Spleen (tissue), 11 donors: ENCODE data around the gene MIA3. TPM values are rescaled to one million over a fixed set of nuclear protein-coding genes. Genes with fewer than 3 reads are reported as not detected.
A peak's percentile ranks its signal among the peaks of the same experiment; 100 is the strongest.
"Not testable (repeated sequence)": the region's sequence is repeated elsewhere in the genome, so short reads cannot be mapped to it uniquely, and the experiment has no call there.

Experiments used
- DNase-seq: peaks from one replicate; pipeline ENCODE4 v3.0.0-alpha.2; 2020
- H3K27ac ChIP-seq, 8 donors: fragments of 200-600 bp; sonication (generic) in 7 of 8; 1 replicate in 4 of 8; 2 replicates in 4 of 8; pipeline versions ENCODE4 v1.5.0 to v1.8.0; 2016 to 2021; ENCODE audit warnings: inconsistent platforms in 4 of 8, mild to moderate bottlenecking in 4 of 8, moderate library complexity in 1 of 8
- H3K27me3 ChIP-seq, 7 donors: fragments of 200-600 bp; sonication (generic) in 6 of 7; replicated peaks in 1 of 7; 1 replicate in 4 of 7; 2 replicates in 3 of 7; pipeline versions ENCODE4 v1.5.0 to v1.8.0; 2016 to 2021; ENCODE audit warnings: inconsistent platforms in 3 of 7, mild to moderate bottlenecking in 1 of 7
- H3K36me3 ChIP-seq, 6 donors: fragments of 200-600 bp; sonication (generic) in 5 of 6; 1 replicate in 4 of 6; 2 replicates in 2 of 6; pipeline versions ENCODE4 v1.5.0 to v1.8.0; 2016 to 2021; ENCODE audit warnings: inconsistent platforms in 2 of 6
- H3K4me1 ChIP-seq, 6 donors: fragments of 200-600 bp; sonication (generic) in 5 of 6; 1 replicate in 3 of 6; 2 replicates in 3 of 6; pipeline versions ENCODE4 v1.5.0 to v1.8.0; 2016 to 2021; ENCODE audit warnings: inconsistent platforms in 3 of 6
- H3K4me3 ChIP-seq, 8 donors: fragments of 200-600 bp; sonication (generic) in 7 of 8; 1 replicate in 4 of 8; 2 replicates in 4 of 8; pipeline versions ENCODE4 v1.5.0 to v1.8.0; 2016 to 2021; ENCODE audit warnings: inconsistent platforms in 4 of 8, mild to moderate bottlenecking in 4 of 8, moderate library complexity in 2 of 8
- H3K9me3 ChIP-seq, 8 donors: fragments of 200-600 bp; sonication (generic) in 7 of 8; 1 replicate in 4 of 8; 2 replicates in 4 of 8; pipeline versions ENCODE4 v1.5.0 to v1.8.0; 2016 to 2021; ENCODE audit warnings: inconsistent platforms in 4 of 8
- CTCF ChIP-seq, 11 experiments: fragments of 200-600 bp in 7 of 11; fragments of 450-650 bp in 4 of 11; sonication (generic) in 4 of 11; IDR thresholded peaks in 8 of 11; conservative IDR thresholded peaks in 3 of 11; 1 replicate in 7 of 11; 2 replicates in 4 of 11; pipeline versions ENCODE4 v1.4.0 to v1.8.0; 2016 to 2021; ENCODE audit warnings: antibody characterized with exemption in 11 of 11, inconsistent platforms in 4 of 11, mild to moderate bottlenecking in 1 of 11
- POLR2A ChIP-seq, 3 donors: fragments of 450-650 bp; IDR thresholded peaks; one replicate each; pipeline ENCODE4 v1.5.1; 2017; ENCODE audit warnings: antibody characterized with exemption in 3 of 3, mild to moderate bottlenecking in 1 of 3
- POLR2AphosphoS5 ChIP-seq, 3 donors: sonication (generic); formaldehyde crosslinking; IDR thresholded peaks; one replicate each; pipeline ENCODE4 v1.5.1; 2017; ENCODE audit warnings: antibody characterized with exemption in 3 of 3
- WGBS, 5 donors: extraction: QIAGEN DNeasy Blood & Tissue Kit in 3 of 5; methylation state at CpG; one replicate each; pipeline versions ENCODE4 v1.1.5 to v1.1.7; 2013 to 2018; 5-methylcytosine and 5-hydroxymethylcytosine counted together
- intact Hi-C: fragments of 100-400 bp; cut with DNase I; formaldehyde crosslinking; loops from one replicate; pipeline ENCODE4 v1.15.0; 2023; ENCODE audit warnings: low total_unique reads
- polyA plus RNA-seq, 3 donors: library from polyadenylated mRNA; stranded (reverse); fragments of 200-250 nt; gene quantifications; one replicate each; pipeline ENCODE4 v1.2.1, GENCODE V29; 2013
- total RNA-seq, 7 donors: library from RNA; depleted of rRNA in 3 of 7; stranded (reverse); fragments of >200 nt in 3 of 7; fragmentation: NEBNext Ultra II Directional in 4 of 7; extraction: Animal tissue kit (Norgen Biotek cat#: 25700) in 4 of 7; gene quantifications; one replicate each; pipeline versions ENCODE4 v1.1.0 to v1.2.1, GENCODE V29; 2016 to 2021
- donor health status: healthy with polysubstance abuse.
- donor health status: DM: no; HTN: no; CAD: no; lungs with moderate emphysema.
- donor health status: DM: no; HTN: no; CAD: no.
- donor health status: Bipolar disorder and iron deficiency.
- donor health status: healthy.
- donor health status: DM: no; HTN: no; CAD: no.
- donor health status: DM: yes; HTN: yes; CAD: no.

The MIA3 gene
- total and polyA plus RNA-seq, 10 donors: 25.4 to 68.8 (median 51.7) TPM

GRCh38 chr1:222663431-222663934 is 45.6 kb downstream of the MIA3 start:
- intact Hi-C loops: loop anchor here (10.0 kb wide), 1 partner anchor 61 kb away; no protein-coding TSS in a partner anchor
- TF ChIP-seq POLR2A (IDR thresholded peaks at IDR 0.05): no peak

GRCh38 chr1:222665964-222666363 is 48.1 kb downstream of the MIA3 start:
- Histone ChIP-seq H3K27me3 (no peaks in the 10 kb centered on the region), H3K9me3 (no peaks in the 10 kb centered on the region), H3K27ac (no peak overlapping the region), H3K4me1 (peaks cover 0 to 4% (median 0%) of the 10 kb centered on the region in 6 donors), H3K36me3 (peaks cover 3 to 88% (median 75%) of the 10 kb centered on the region in 6 donors), H3K4me3 (no peak overlapping the region)
- 89 to 96% (median 92%) methylated on average over 7 of the region's 7 CpGs for WGBS, 5 donors
- no peak for TF ChIP-seq POLR2AphosphoS5 (IDR thresholded peaks at IDR 0.05)
- TF ChIP-seq CTCF (IDR thresholded peaks at IDR 0.05 in 8 of 11, conservative IDR thresholded peaks at IDR 0.05 in 3 of 11): no peak
- TF ChIP-seq POLR2A (IDR thresholded peaks at IDR 0.05): no peak
- intact Hi-C loops: loop anchor here (10.0 kb wide), 1 partner anchor 59 kb away; no protein-coding TSS in a partner anchor
- DNase-seq: no peak

More at GRCh38 chr1:222663431-222663934, 45.6 kb downstream of the MIA3 start:
- no peak for DNase-seq
- H3K9me3 ChIP-seq: no peaks in the 10 kb centered on the region
- no peaks in the 10 kb centered on the region for H3K27me3 ChIP-seq
- peaks cover 0 to 4% (median 0%) of the 10 kb centered on the region in 6 donors for H3K4me1 ChIP-seq
- no peak overlapping the region for H3K27ac ChIP-seq
- WGBS, 5 donors: 92 to 97% (median 96%) methylated on average over 4 of the region's 4 CpGs
- H3K36me3 ChIP-seq: peaks cover 3 to 96% (median 90%) of the 10 kb centered on the region in 6 donors
- H3K4me3 ChIP-seq: no peak overlapping the region

GRCh38 chr1:222668184-222668583 is 50.3 kb downstream of the MIA3 start:
- not testable (repeated sequence) for DNase-seq, H3K4me1 ChIP-seq, H3K4me3 ChIP-seq, H3K27ac ChIP-seq, H3K9me3 ChIP-seq, H3K27me3 ChIP-seq
- intact Hi-C loops: loop anchor here (10.0 kb wide), 1 partner anchor 57 kb away; no protein-coding TSS in a partner anchor
- peaks cover 3 to 88% (median 72%) of the 10 kb centered on the region in 6 donors for H3K36me3 ChIP-seq
- 87 to 88% methylated on average over 2 of the region's 4 CpGs; no CpG with 5 or more reads in 3 of the 5 donors for WGBS, 5 donors

GRCh38 chr1:222669107-222669506 is 51.2 kb downstream of the MIA3 start:
- not testable (repeated sequence) for H3K4me1 ChIP-seq, H3K9me3 ChIP-seq, DNase-seq, H3K27me3 ChIP-seq, H3K27ac ChIP-seq, H3K4me3 ChIP-seq
- 89 to 100% (median 100%) methylated on average over 1 of the region's 2 CpGs; no CpG with 5 or more reads in 2 of the 5 donors for WGBS, 5 donors
- intact Hi-C loops: loop anchor here (10.0 kb wide), 1 partner anchor 56 kb away; no protein-coding TSS in a partner anchor
- peaks cover 3 to 88% (median 72%) of the 10 kb centered on the region in 6 donors for H3K36me3 ChIP-seq

GRCh38 chr1:222670110-222670509 is 52.2 kb downstream of the MIA3 start:
- intact Hi-C loops: no loop called here
- Histone ChIP-seq H3K9me3 (no peaks in the 10 kb centered on the region), H3K4me1 (peaks cover 0 to 4% (median 0%) of the 10 kb centered on the region in 6 donors), H3K27ac (peak overlapping the region in 1 of 8 donors; percentile 0), H3K27me3 (no peaks in the 10 kb centered on the region), H3K36me3 (peaks cover 0 to 88% (median 69%) of the 10 kb centered on the region in 6 donors), H3K4me3 (no peak overlapping the region)
- 81 to 98% (median 93%) methylated on average over 1 of the region's 1 CpG for WGBS, 5 donors
- no peak for DNase-seq
- no peak for TF ChIP-seq POLR2AphosphoS5 (IDR thresholded peaks at IDR 0.05)
- no peak for TF ChIP-seq POLR2A (IDR thresholded peaks at IDR 0.05)
- TF ChIP-seq CTCF (IDR thresholded peaks at IDR 0.05 in 8 of 11, conservative IDR thresholded peaks at IDR 0.05 in 3 of 11): no peak
